Measurements from ENCODE around the gene ASB1. TPM values are rescaled to one million over a fixed set of nuclear protein-coding genes. Genes with fewer than 3 reads are reported as not detected.

ASB1 gene
- polyA plus RNA-seq, 1 donor (not counting 4 experiments of a cell fraction or from before 2014, with no cell fraction given): 13.0 TPM

GRCh38 chr2:238430781-238431180 is 4.1 kb downstream of the ASB1 start:
- DNase-seq (ENCODE audit: low read depth, low spot score) (no peak), FAIRE-seq (no peak)
- Histone ChIP-seq H3K9me1 (ENCODE audit: control insufficient read depth, extremely low read depth, insufficient read depth, low read length) (no peaks in the 10 kb centered on the region), H2AFZ (ENCODE audit: control insufficient read depth, low read length) (no peak overlapping the region), H3K9me3 (ENCODE audit: control insufficient read depth, low read depth, low read length) (no peaks in the 10 kb centered on the region), H3K27ac (ENCODE audit: control insufficient read depth, insufficient read depth, low read length) (no peak overlapping the region), H3K79me2 (ENCODE audit: control insufficient read depth, insufficient read depth, low read length) (peaks cover 62% of the 10 kb centered on the region), H4K20me1 (ENCODE audit: control insufficient read depth, extremely low read depth, insufficient read depth, low read length) (no peaks in the 10 kb centered on the region), H3K4me3 (ENCODE audit: control insufficient read depth in 2 of 3, extremely low read depth in 1 of 3, insufficient read depth in 2 of 3, low read depth in 1 of 3, low read length in 3 of 3) (no peak overlapping the region), H3K4me1 (ENCODE audit: control insufficient read depth, extremely low read depth, insufficient read depth, low read length) (peaks cover 32% of the 10 kb centered on the region), H3K4me2 (ENCODE audit: control insufficient read depth, extremely low read depth, insufficient read depth, low read depth, low read length) (no peak overlapping the region), H3K9ac (ENCODE audit: control insufficient read depth, extremely low read depth, insufficient read depth, low read length) (no peak overlapping the region), H3K36me3 (ENCODE audit: control insufficient read depth in 2 of 2, extremely low read depth in 1 of 2, insufficient read depth in 2 of 2, low read length in 2 of 2) (peaks cover 9 to 11% of the 10 kb centered on the region in 2 experiments), H3K27me3 (ENCODE audit: control insufficient read depth, extremely low read depth, insufficient read depth, low read length) (no peaks in the 10 kb centered on the region)
- TF ChIP-seq, protein P1, sequence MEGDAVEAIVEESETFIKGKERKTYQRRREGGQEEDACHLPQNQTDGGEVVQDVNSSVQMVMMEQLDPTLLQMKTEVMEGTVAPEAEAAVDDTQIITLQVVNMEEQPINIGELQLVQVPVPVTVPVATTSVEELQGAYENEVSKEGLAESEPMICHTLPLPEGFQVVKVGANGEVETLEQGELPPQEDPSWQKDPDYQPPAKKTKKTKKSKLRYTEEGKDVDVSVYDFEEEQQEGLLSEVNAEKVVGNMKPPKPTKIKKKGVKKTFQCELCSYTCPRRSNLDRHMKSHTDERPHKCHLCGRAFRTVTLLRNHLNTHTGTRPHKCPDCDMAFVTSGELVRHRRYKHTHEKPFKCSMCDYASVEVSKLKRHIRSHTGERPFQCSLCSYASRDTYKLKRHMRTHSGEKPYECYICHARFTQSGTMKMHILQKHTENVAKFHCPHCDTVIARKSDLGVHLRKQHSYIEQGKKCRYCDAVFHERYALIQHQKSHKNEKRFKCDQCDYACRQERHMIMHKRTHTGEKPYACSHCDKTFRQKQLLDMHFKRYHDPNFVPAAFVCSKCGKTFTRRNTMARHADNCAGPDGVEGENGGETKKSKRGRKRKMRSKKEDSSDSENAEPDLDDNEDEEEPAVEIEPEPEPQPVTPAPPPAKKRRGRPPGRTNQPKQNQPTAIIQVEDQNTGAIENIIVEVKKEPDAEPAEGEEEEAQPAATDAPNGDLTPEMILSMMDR (optimal IDR thresholded peaks at IDR 0.05 in 1 of 3, IDR thresholded peaks at IDR 0.05 in 1 of 3, conservative IDR thresholded peaks at IDR 0.05 in 1 of 3; ENCODE audit: extremely low read depth in 1 of 3, insufficient read depth in 2 of 3, low read length in 3 of 3): no peak
- TF ChIP-seq EZH2 (IDR thresholded peaks at IDR 0.05; ENCODE audit: low read length): no peak
- dilution Hi-C loops (cut with MboI; ENCODE audit: extremely low pct_ligation_motif_present, low sequenced_read_pairs): no loop called here

DNA sequence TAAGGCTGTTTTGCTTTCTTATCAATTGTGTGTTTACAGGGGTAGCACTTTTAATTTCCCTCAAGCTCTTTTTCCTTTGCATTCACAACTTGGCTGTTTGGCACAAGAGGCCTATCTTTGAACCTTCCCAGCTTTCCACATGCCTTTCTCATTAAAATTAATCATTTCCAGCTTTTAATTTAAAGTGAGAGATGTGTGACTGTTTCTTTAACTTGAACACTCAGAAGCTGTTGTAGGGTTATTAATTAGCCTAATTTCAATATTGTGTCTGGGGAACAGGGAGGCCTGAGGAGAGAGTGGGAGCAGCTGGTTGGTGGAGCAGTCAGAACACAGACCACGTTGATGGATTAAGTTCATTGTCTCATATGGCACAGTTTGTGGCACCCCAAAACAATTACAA is 4.7 kb downstream of the ASB1 start:
- TF ChIP-seq, protein P1 (optimal IDR thresholded peaks at IDR 0.05 in 1 of 3, IDR thresholded peaks at IDR 0.05 in 1 of 3, conservative IDR thresholded peaks at IDR 0.05 in 1 of 3; ENCODE audit: extremely low read depth in 1 of 3, insufficient read depth in 2 of 3, low read length in 3 of 3): no peak
- TF ChIP-seq EZH2 (IDR thresholded peaks at IDR 0.05; ENCODE audit: low read length): no peak
- Histone ChIP-seq H3K27ac (ENCODE audit: control insufficient read depth, insufficient read depth, low read length) (no peak overlapping the region), H3K4me1 (ENCODE audit: control insufficient read depth, extremely low read depth, insufficient read depth, low read length) (peaks cover 27% of the 10 kb centered on the region), H3K4me3 (ENCODE audit: control insufficient read depth in 2 of 3, extremely low read depth in 1 of 3, insufficient read depth in 2 of 3, low read depth in 1 of 3, low read length in 3 of 3) (no peak overlapping the region), H3K9ac (ENCODE audit: control insufficient read depth, extremely low read depth, insufficient read depth, low read length) (no peak overlapping the region), H3K9me1 (ENCODE audit: control insufficient read depth, extremely low read depth, insufficient read depth, low read length) (no peaks in the 10 kb centered on the region), H2AFZ (ENCODE audit: control insufficient read depth, low read length) (no peak overlapping the region), H3K4me2 (ENCODE audit: control insufficient read depth, extremely low read depth, insufficient read depth, low read depth, low read length) (no peak overlapping the region), H3K36me3 (ENCODE audit: control insufficient read depth in 2 of 2, extremely low read depth in 1 of 2, insufficient read depth in 2 of 2, low read length in 2 of 2) (peaks cover 10 to 11% of the 10 kb centered on the region in 2 experiments), H3K9me3 (ENCODE audit: control insufficient read depth, low read depth, low read length) (no peaks in the 10 kb centered on the region), H4K20me1 (ENCODE audit: control insufficient read depth, extremely low read depth, insufficient read depth, low read length) (no peaks in the 10 kb centered on the region), H3K27me3 (ENCODE audit: control insufficient read depth, extremely low read depth, insufficient read depth, low read length) (no peaks in the 10 kb centered on the region), H3K79me2 (ENCODE audit: control insufficient read depth, insufficient read depth, low read length) (peaks cover 63% of the 10 kb centered on the region)
- FAIRE-seq (no peak), DNase-seq (ENCODE audit: low read depth, low spot score) (no peak)
- dilution Hi-C loops (cut with MboI; ENCODE audit: extremely low pct_ligation_motif_present, low sequenced_read_pairs): no loop called here

Data from keratinocyte (primary cell).